Measurements from ENCODE around the gene OR10K1.

GRCh38 chr1:158516966-158517365 is 55.3 kb downstream of the OR10K1 start:
- TF ChIP-seq TCF7L2 (IDR thresholded peaks at IDR 0.05; ENCODE audit: low read depth, low read length): no peak
- TF ChIP-seq CTCF (IDR thresholded peaks at IDR 0.05): no peak
- TF ChIP-seq POLR2AphosphoS5 (IDR thresholded peaks at IDR 0.05; ENCODE audit: low read depth, low read length): no peak
- no peak for TF ChIP-seq SIN3A (IDR thresholded peaks at IDR 0.05; ENCODE audit: borderline replicate concordance, insufficient read depth, low read depth, low read length)
- no peak for TF ChIP-seq REST (IDR thresholded peaks at IDR 0.05; ENCODE audit: insufficient read depth in 1 of 2, low read depth in 2 of 2, low read length in 1 of 2)
